OCI-LY1 (cell line): ENCODE results near the gene PDZD2.

Experiments
- CTCF ChIP-seq: fragments of 200-600 bp; sonication (generic), shearing (Covaris generic); IDR thresholded peaks from 2 replicates; pipeline ENCODE4 v1.5.1; 2017; ENCODE audit warnings: mild to moderate bottlenecking, antibody characterized with exemption, low read length, moderate library complexity, mixed read lengths
- EZH2 ChIP-seq: fragments of 200-600 bp; sonication (generic), shearing (Covaris generic); IDR thresholded peaks from 2 replicates; pipeline ENCODE4 v1.8.0; 2017; ENCODE audit warnings: borderline replicate concordance, mixed run types, mild to moderate bottlenecking, antibody characterized with exemption, low read length, moderate library complexity, mixed read lengths

GRCh38 chr5:31853398-31854135, 214.6 kb downstream of the PDZD2 start:
- TF ChIP-seq EZH2, result no peak
- TF ChIP-seq CTCF, result no peak
